Measurements from ENCODE around the gene ZFPM1.

DNA sequence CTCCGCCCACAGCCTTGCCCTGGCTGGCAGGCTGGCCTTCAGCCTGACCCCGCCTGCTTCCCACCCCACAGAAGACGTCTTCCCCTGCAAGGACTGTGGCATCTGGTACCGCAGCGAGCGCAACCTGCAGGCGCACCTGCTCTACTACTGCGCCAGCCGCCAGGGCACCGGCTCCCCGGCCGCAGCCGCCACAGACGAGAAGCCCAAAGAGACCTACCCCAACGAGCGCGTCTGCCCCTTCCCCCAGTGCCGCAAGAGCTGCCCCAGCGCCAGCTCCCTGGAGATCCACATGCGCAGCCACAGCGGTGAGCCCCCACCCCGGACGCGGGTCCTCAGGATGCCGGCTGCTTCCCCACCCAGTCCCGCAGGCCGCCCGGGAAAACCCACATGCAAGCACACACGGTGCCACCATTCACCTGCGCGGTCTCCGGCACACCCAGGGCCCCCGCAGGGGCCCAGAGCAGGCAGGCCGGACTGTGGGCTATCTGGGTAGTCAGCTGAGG, 78.9 kb downstream of the ZFPM1 start:
- TF ChIP-seq, protein P1, sequence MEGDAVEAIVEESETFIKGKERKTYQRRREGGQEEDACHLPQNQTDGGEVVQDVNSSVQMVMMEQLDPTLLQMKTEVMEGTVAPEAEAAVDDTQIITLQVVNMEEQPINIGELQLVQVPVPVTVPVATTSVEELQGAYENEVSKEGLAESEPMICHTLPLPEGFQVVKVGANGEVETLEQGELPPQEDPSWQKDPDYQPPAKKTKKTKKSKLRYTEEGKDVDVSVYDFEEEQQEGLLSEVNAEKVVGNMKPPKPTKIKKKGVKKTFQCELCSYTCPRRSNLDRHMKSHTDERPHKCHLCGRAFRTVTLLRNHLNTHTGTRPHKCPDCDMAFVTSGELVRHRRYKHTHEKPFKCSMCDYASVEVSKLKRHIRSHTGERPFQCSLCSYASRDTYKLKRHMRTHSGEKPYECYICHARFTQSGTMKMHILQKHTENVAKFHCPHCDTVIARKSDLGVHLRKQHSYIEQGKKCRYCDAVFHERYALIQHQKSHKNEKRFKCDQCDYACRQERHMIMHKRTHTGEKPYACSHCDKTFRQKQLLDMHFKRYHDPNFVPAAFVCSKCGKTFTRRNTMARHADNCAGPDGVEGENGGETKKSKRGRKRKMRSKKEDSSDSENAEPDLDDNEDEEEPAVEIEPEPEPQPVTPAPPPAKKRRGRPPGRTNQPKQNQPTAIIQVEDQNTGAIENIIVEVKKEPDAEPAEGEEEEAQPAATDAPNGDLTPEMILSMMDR (IDR thresholded peaks at IDR 0.05), result no peak
- no peak for TF ChIP-seq POLR2A (IDR thresholded peaks at IDR 0.05)
- TF ChIP-seq EP300 (IDR thresholded peaks at IDR 0.05), result no peak
